Measurements from ENCODE around the gene PLEKHO1. TPM values are rescaled to one million over a fixed set of nuclear protein-coding genes. Genes with fewer than 3 reads are reported as not detected.

The PLEKHO1 gene
- polyA plus RNA-seq, 1 of the 3 experiments (the other 2 are of a cell fraction), result 33.5 TPM

- no peaks in the 10 kb centered on the region for H4K20me1 ChIP-seq (ENCODE audit: insufficient read depth)
- H2AFZ ChIP-seq (ENCODE audit: low read depth), result no peak overlapping the region
- TF ChIP-seq IRF3 (IDR thresholded peaks at IDR 0.05; ENCODE audit: low read depth, low read length) (no peak), RXRA (IDR thresholded peaks at IDR 0.05; ENCODE audit: borderline replicate concordance, low read depth) (no peak), SMC3 (IDR thresholded peaks at IDR 0.05; ENCODE audit: low read depth, low read length) (no peak), MXI1 (IDR thresholded peaks at IDR 0.05; ENCODE audit: low read depth, low read length) (no peak), RAD21 (IDR thresholded peaks at IDR 0.05; ENCODE audit: low read length) (no peak), TAF1 (IDR thresholded peaks at IDR 0.05; ENCODE audit: borderline replicate concordance, low read depth, low read length) (no peak), TEAD4 (IDR thresholded peaks at IDR 0.05; ENCODE audit: borderline replicate concordance, insufficient read depth) (no peak), NFIC (IDR thresholded peaks at IDR 0.05; ENCODE audit: borderline replicate concordance) (no peak), RCOR1 (IDR thresholded peaks at IDR 0.05; ENCODE audit: low read length) (no peak), CHD2 (IDR thresholded peaks at IDR 0.05; ENCODE audit: low read length, partially characterized antibody) (no peak), FOXJ3 (CRISPR knock-in tag; IDR thresholded peaks at IDR 0.05) (no peak), GATA2 (CRISPR knock-in tag; IDR thresholded peaks at IDR 0.05) (no peak), NRF1 (IDR thresholded peaks at IDR 0.05; ENCODE audit: low read depth, low read length) (no peak)
- TF ChIP-seq, protein P1, sequence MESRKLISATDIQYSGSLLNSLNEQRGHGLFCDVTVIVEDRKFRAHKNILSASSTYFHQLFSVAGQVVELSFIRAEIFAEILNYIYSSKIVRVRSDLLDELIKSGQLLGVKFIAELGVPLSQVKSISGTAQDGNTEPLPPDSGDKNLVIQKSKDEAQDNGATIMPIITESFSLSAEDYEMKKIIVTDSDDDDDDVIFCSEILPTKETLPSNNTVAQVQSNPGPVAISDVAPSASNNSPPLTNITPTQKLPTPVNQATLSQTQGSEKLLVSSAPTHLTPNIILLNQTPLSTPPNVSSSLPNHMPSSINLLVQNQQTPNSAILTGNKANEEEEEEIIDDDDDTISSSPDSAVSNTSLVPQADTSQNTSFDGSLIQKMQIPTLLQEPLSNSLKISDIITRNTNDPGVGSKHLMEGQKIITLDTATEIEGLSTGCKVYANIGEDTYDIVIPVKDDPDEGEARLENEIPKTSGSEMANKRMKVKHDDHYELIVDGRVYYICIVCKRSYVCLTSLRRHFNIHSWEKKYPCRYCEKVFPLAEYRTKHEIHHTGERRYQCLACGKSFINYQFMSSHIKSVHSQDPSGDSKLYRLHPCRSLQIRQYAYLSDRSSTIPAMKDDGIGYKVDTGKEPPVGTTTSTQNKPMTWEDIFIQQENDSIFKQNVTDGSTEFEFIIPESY (IDR thresholded peaks at IDR 0.05; ENCODE audit: borderline replicate concordance, low read depth), result no peak
- TF ChIP-seq, protein P2, sequence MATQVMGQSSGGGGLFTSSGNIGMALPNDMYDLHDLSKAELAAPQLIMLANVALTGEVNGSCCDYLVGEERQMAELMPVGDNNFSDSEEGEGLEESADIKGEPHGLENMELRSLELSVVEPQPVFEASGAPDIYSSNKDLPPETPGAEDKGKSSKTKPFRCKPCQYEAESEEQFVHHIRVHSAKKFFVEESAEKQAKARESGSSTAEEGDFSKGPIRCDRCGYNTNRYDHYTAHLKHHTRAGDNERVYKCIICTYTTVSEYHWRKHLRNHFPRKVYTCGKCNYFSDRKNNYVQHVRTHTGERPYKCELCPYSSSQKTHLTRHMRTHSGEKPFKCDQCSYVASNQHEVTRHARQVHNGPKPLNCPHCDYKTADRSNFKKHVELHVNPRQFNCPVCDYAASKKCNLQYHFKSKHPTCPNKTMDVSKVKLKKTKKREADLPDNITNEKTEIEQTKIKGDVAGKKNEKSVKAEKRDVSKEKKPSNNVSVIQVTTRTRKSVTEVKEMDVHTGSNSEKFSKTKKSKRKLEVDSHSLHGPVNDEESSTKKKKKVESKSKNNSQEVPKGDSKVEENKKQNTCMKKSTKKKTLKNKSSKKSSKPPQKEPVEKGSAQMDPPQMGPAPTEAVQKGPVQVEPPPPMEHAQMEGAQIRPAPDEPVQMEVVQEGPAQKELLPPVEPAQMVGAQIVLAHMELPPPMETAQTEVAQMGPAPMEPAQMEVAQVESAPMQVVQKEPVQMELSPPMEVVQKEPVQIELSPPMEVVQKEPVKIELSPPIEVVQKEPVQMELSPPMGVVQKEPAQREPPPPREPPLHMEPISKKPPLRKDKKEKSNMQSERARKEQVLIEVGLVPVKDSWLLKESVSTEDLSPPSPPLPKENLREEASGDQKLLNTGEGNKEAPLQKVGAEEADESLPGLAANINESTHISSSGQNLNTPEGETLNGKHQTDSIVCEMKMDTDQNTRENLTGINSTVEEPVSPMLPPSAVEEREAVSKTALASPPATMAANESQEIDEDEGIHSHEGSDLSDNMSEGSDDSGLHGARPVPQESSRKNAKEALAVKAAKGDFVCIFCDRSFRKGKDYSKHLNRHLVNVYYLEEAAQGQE (IDR thresholded peaks at IDR 0.05; ENCODE audit: low read depth, low read length), result no peak
- TF ChIP-seq, protein P3, sequence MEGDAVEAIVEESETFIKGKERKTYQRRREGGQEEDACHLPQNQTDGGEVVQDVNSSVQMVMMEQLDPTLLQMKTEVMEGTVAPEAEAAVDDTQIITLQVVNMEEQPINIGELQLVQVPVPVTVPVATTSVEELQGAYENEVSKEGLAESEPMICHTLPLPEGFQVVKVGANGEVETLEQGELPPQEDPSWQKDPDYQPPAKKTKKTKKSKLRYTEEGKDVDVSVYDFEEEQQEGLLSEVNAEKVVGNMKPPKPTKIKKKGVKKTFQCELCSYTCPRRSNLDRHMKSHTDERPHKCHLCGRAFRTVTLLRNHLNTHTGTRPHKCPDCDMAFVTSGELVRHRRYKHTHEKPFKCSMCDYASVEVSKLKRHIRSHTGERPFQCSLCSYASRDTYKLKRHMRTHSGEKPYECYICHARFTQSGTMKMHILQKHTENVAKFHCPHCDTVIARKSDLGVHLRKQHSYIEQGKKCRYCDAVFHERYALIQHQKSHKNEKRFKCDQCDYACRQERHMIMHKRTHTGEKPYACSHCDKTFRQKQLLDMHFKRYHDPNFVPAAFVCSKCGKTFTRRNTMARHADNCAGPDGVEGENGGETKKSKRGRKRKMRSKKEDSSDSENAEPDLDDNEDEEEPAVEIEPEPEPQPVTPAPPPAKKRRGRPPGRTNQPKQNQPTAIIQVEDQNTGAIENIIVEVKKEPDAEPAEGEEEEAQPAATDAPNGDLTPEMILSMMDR (IDR thresholded peaks at IDR 0.05), result no peak
- H3K4me1 ChIP-seq (ENCODE audit: control insufficient read depth in 1 of 2, insufficient read depth in 2 of 2, low read depth in 1 of 2, low read length in 1 of 2), result no peaks in the 10 kb centered on the region
- H3K27me3 ChIP-seq (ENCODE audit: insufficient read depth), result no peaks in the 10 kb centered on the region
- WGBS (ENCODE audit: low lambda C conversion rate), result 89% methylated on average over 11 of the region's 11 CpGs
- no peaks in the 10 kb centered on the region for H3K36me3 ChIP-seq (replicated peaks in 1 of 2; ENCODE audit: control insufficient read depth in 1 of 2, insufficient read depth in 2 of 2, low read length in 1 of 2)
- no peaks in the 10 kb centered on the region for H3K9me2 ChIP-seq
- peaks cover 3% of the 10 kb centered on the region for H3F3A ChIP-seq (replicated peaks; ENCODE audit: insufficient read depth)
- no peaks in the 10 kb centered on the region for H3K79me2 ChIP-seq (ENCODE audit: insufficient read depth)
- H3K27ac ChIP-seq (ENCODE audit: low read depth in 2 of 2, low read length in 1 of 2), result no peak overlapping the region
- ChIA-PET CTCF (interaction anchor here (0.5 to 3.1 kb wide), 3 partner anchors 12 to 22 kb away, joined by 3 to 11 read pairs (median 3); no protein-coding TSS in a partner anchor), POLR2A (no interaction called here)
- no peak for DNase-seq
- no peaks in the 10 kb centered on the region for H3K9me3 ChIP-seq
- H3K9ac ChIP-seq, result no peak overlapping the region
- H3K4me2 ChIP-seq, result no peak overlapping the region
- H3K4me3 ChIP-seq (ENCODE audit: low read depth in 2 of 2, low read length in 1 of 2), result no peak overlapping the region
Measured at GRCh38 chr1:150182247-150182646, 32.5 kb downstream of the PLEKHO1 start.
